Fibroblast of lung (primary cell): ENCODE measurements around the gene JAGN1.

Experiments used
- CTCF ChIP-seq, 2 donors: IDR thresholded peaks in 1 of 2; conservative IDR thresholded peaks in 1 of 2; 1 replicate in 1 of 2; 2 replicates in 1 of 2; pipeline ENCODE4 v1.5.1; 2011 to 2012; ENCODE audit warnings: low read length in 2 of 2, control low read depth in 1 of 2, inconsistent platforms in 1 of 2, low read depth in 1 of 2, mild to moderate bottlenecking in 1 of 2
- EZH2 ChIP-seq: IDR thresholded peaks from 2 replicates; pipeline ENCODE4 v1.5.1; 2012; ENCODE audit warnings: low read length, control low read depth, mild to moderate bottlenecking; ENCODE audit errors: missing control alignments

DNA sequence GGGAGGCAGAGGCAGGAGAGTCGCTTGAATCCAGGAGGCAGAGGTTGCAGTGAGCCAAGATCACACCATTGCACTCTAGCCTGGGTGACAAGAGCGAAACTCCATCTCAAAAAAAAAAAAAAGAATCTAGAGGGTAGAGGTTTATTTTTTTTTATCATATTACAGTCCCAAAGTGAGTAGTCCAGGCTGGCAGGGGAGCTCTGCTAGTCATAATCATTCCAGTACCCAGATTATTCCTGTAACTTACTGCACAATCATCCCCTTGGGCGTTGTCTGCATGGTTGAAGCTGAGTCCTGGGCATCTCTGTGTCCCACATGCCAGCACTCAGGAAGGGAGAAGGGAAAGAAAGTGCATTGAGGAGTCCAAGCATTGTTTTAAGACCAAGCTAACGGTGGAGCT lies 51.8 kb downstream of the JAGN1 start:
- TF ChIP-seq CTCF (conservative IDR thresholded peaks at IDR 0.05 in 1 of 2, IDR thresholded peaks at IDR 0.05 in 1 of 2; ENCODE audit: low read depth in 1 of 2, low read length in 2 of 2) (no peak), EZH2 (no peak)
